ENCODE results near the gene DERA. TPM values are rescaled to one million over a fixed set of nuclear protein-coding genes. Genes with fewer than 3 reads are reported as not detected.

The DERA gene
- total RNA-seq = 64.7 and 66.2 TPM in 2 replicates
- polyA plus RNA-seq = 50.6 and 57.2 TPM in 2 replicates

- TF ChIP-seq EZH2 (IDR thresholded peaks at IDR 0.05; ENCODE audit: borderline replicate concordance) (no peak), CTCF (IDR thresholded peaks at IDR 0.05; ENCODE audit: poor library complexity) (no peak), EZH2phosphoT487 (IDR thresholded peaks at IDR 0.05; ENCODE audit: low read depth, severe bottlenecking, unreplicated experiment) (no peak)
- H3K27ac ChIP-seq = peak within 1 kb of the TSS; percentile 95
- H3K4me2 ChIP-seq = peak within 1 kb of the TSS; percentile 80
- peaks cover 38% of the 10 kb centered on the region for H3K79me2 ChIP-seq
- peak; percentile 90 for DNase-seq (ENCODE audit: low spot score)
- no peaks in the 10 kb centered on the region for H3K27me3 ChIP-seq
- H3K9me3 ChIP-seq (ENCODE audit: low read depth) = no peaks in the 10 kb centered on the region
- H2AFZ ChIP-seq = peak within 1 kb of the TSS; percentile 87
- H3K4me3 ChIP-seq = peak within 1 kb of the TSS; percentile 62
- H3K4me1 ChIP-seq (ENCODE audit: insufficient read depth) = peaks cover 11% of the 10 kb centered on the region
- H3K9me2 ChIP-seq (replicated peaks; ENCODE audit: insufficient read depth) = no peaks in the 10 kb centered on the region
- no peaks in the 10 kb centered on the region for H4K20me1 ChIP-seq (ENCODE audit: insufficient read depth, poor library complexity, severe bottlenecking)
- WGBS (ENCODE audit: low lambda C conversion rate, missing lambda C conversion rate) = under 1% methylated on average over 49 of the region's 59 CpGs
- no peaks in the 10 kb centered on the region for H3K36me3 ChIP-seq (replicated peaks; ENCODE audit: insufficient read depth, low read depth)
Observed at GRCh38 chr12:15910864-15911721, at the start of gene DERA. Gene DERA (plus strand): TSS chr12:15911332. CDS start chr12:15911384, 52 bp downstream.

- no peak overlapping the region for H3K4me2 ChIP-seq
- no peaks in the 10 kb centered on the region for H3K9me2 ChIP-seq (replicated peaks; ENCODE audit: insufficient read depth)
- no peaks in the 10 kb centered on the region for H4K20me1 ChIP-seq (ENCODE audit: insufficient read depth, poor library complexity, severe bottlenecking)
Observed at GRCh38 chr12:15861404-15861803, 49.7 kb upstream of the DERA start.

GRCh38 chr12:15862840-15863239 lies 48.3 kb upstream of the DERA start:
- Histone ChIP-seq H3K9me2 (replicated peaks; ENCODE audit: insufficient read depth) (no peaks in the 10 kb centered on the region), H3K79me2 (no peaks in the 10 kb centered on the region), H3K4me3 (no peak overlapping the region), H3K9me3 (ENCODE audit: low read depth) (no peaks in the 10 kb centered on the region), H3K4me1 (ENCODE audit: insufficient read depth) (no peaks in the 10 kb centered on the region), H4K20me1 (ENCODE audit: insufficient read depth, poor library complexity, severe bottlenecking) (no peaks in the 10 kb centered on the region), H2AFZ (no peak overlapping the region), H3K27ac (peak overlapping the region; percentile 11), H3K36me3 (replicated peaks; ENCODE audit: insufficient read depth, low read depth) (no peaks in the 10 kb centered on the region), H3K4me2 (no peak overlapping the region), H3K27me3 (no peaks in the 10 kb centered on the region)
- WGBS (ENCODE audit: low lambda C conversion rate, missing lambda C conversion rate) = 60% methylated on average over 1 of the region's 1 CpG
- no peak for TF ChIP-seq EZH2 (IDR thresholded peaks at IDR 0.05; ENCODE audit: borderline replicate concordance)
- no peak for TF ChIP-seq EZH2phosphoT487 (IDR thresholded peaks at IDR 0.05; ENCODE audit: low read depth, severe bottlenecking, unreplicated experiment)
- no peak for TF ChIP-seq CTCF (IDR thresholded peaks at IDR 0.05; ENCODE audit: poor library complexity)
- no peak for DNase-seq (ENCODE audit: low spot score)

More at GRCh38 chr12:15861404-15861803, 49.7 kb upstream of the DERA start:
- Histone ChIP-seq H3K9me3 (ENCODE audit: low read depth) (no peaks in the 10 kb centered on the region), H3K79me2 (no peaks in the 10 kb centered on the region), H3K4me1 (ENCODE audit: insufficient read depth) (no peaks in the 10 kb centered on the region), H3K36me3 (replicated peaks; ENCODE audit: insufficient read depth, low read depth) (no peaks in the 10 kb centered on the region), H3K27ac (no peak overlapping the region), H2AFZ (no peak overlapping the region), H3K4me3 (no peak overlapping the region), H3K27me3 (no peaks in the 10 kb centered on the region)
- 50% methylated on average over 1 of the region's 1 CpG for WGBS (ENCODE audit: low lambda C conversion rate, missing lambda C conversion rate)
- DNase-seq (ENCODE audit: low spot score) = no peak
- TF ChIP-seq CTCF (IDR thresholded peaks at IDR 0.05; ENCODE audit: poor library complexity) = no peak
- TF ChIP-seq EZH2 (IDR thresholded peaks at IDR 0.05; ENCODE audit: borderline replicate concordance) = no peak
- TF ChIP-seq EZH2phosphoT487 (IDR thresholded peaks at IDR 0.05; ENCODE audit: low read depth, severe bottlenecking, unreplicated experiment) = no peak

Data from hepatocyte (in vitro differentiated cells).